ENCODE results near the gene ZBTB7C.

Gene ZBTB7C

DNA sequence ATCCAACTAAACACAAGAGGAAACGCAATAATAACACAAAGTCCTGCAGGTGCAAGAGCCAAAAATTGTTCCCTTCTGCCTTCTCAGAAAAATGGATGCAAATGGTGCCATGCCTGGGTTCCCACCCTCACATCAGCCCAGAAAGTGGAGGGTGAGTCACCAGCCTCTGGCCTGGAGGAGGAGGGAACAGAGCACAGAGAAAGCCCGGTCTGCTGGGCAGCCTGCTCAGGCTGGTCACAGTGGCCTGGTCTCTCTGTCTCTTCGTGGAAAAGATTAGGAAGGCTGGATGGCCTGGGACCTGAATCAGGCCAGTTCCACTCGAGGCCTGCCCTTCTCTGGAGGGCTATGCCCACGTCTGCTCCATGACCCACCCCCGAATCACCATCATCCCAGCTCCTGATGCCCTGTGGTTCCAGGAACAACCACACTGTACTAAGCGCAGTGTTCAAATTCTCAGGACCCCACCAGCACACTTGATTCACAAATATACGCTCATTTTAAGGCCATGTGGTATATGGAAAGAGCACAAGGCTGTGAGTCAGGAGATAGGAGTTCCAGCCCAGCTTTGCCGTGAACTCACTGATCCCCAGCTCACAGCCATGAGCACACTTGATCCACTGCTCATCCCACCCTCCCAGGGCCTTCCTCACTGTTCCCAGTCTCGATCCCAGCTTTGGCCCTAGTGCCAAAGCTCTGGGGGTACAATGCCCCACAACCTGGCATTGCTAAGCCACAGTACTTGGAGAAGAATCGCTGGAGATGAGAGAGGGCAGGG is 82.1 kb downstream of the ZBTB7C start:
- DNase-seq (ENCODE audit: low read depth in 2 of 2): no peak

DNA sequence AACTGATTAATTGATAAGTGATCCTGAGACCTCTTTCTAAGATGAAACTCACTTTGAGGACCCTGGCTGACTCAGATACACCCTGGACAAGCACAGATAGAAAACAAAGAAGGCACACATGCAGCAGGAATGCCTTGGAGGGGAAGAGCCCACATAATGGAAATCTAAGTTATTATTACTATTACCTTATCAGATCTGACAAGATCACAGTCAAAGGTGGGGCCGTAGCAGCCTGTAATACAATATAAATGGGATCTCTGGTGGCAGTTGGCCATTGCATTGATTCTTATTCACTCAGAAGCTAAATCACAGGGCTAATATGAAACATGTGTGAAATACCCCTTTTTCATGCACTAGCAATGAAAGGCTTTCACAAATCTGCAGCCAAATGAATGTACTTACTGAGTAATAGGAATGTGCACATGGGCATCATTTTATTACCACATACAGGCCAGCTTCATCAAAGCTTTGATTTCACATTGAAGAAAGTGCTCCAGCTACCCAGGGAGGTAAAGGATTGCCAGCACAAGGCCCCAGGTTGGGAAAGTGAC is 84.0 kb downstream of the ZBTB7C start:
- DNase-seq (ENCODE audit: low read depth in 2 of 2): no peak

DNA sequence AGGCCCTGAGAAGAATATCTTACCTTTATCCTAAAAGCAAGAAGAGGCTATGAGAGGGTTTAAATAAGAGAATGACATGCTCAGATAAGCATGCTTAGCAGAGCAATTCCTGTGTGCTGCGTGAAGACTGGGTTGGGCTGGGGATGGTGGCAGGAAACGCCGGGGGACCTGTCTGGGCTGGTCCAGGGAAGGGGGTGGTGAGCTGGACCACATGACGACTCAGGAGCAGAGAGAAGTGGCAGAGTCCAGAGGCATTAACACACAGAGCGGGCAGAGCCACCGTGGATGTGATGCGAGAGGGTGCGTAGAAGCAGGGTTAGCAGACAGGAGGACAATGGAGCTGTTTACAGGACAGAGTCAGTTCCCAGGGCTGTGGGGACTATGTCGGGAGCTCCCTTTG is 84.5 kb downstream of the ZBTB7C start:
- DNase-seq (ENCODE audit: low read depth in 2 of 2): no peak

GRCh38 chr18:48323151-48323550 is 86.0 kb downstream of the ZBTB7C start:
- no peak for DNase-seq (ENCODE audit: low read depth in 2 of 2)

- no peak for DNase-seq (ENCODE audit: low read depth in 2 of 2)
Measured at GRCh38 chr18:48321536-48321935, 87.6 kb downstream of the ZBTB7C start.

GRCh38 chr18:48321121-48321520 is 88.1 kb downstream of the ZBTB7C start:
- DNase-seq (ENCODE audit: low read depth in 2 of 2): no peak

DNA sequence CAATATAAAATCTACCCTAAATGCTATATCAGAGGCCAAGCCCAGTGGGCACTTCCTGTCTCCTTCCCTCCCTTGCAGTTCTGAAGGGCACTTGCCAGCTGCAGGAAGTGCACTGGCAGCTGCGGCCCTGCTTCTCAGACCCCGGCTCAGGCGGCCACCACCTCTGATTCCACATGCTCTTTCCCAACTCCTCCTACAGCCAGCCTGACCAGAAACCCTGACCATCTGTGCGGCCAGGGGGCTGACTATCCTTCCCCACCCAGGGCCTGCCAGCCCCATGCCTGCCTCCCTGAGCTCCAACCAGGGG is 88.6 kb downstream of the ZBTB7C start:
- no peak for DNase-seq (ENCODE audit: low read depth in 2 of 2)

GRCh38 chr18:48319801-48320638 is 89.2 kb downstream of the ZBTB7C start:
- DNase-seq (ENCODE audit: low read depth in 2 of 2): no peak

DNA sequence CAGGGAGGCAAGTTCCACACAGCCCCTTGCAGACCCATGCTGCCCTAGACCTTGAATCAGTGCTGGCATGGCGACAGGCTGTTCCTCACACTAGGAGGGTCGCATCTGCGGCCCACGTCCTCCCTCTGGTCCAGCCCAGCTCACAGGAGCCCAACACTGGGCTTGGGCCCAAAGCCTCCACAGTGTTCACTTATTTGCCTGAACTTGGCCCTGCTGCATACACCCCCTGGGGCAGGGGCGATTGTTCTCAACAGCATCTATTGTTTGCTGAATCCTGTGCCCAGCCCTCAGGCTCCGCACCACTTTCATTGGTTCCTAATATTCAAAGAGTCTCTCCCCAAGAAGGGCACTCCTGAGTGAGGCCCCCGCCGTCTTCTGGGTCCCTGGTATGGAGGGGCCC is 90.7 kb downstream of the ZBTB7C start:
- DNase-seq (ENCODE audit: low read depth in 2 of 2): no peak

- no peak for DNase-seq (ENCODE audit: low read depth in 2 of 2)
Measured at GRCh38 chr18:48317781-48318381, 91.3 kb downstream of the ZBTB7C start.

DNA sequence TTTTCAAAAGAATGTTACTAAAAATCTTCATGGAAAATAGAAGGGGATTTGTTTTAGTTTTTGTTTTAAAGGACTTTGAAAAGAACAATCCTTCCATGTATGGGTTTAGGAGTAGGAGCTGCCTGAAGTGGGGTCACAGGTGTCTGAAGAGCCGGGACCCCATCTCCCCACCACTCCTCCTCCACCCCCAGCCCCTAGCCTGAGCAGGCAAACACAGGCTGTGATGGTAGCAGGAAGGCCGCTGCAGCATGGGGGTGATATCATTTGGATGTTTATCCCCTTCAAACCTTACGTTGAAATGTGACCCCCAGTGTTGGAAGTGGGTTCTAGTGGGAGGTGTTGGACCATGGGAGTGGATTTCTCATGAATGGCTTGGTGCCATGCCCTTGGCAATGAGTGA is 93.0 kb downstream of the ZBTB7C start:
- no peak for DNase-seq (ENCODE audit: low read depth in 2 of 2)

DNA sequence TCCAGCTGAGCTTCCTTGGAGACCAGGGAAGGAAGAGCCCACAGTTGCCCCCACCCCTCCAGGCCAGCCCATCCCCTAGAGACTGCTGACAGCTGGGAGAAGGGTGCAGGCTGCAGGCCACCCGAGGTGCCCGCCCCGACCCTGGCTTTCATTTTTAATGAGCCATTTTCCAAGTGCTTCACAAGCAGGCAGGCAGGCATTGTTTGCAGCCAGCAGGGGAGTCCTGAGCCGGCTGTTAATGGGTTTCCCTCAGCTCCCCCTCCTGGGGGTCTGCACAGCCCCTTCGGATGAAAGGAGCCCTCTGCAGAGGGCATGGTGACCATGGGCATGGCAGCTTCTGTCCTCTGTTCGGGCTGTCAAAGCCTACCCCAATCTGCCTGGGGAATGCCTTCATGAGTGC is 94.5 kb downstream of the ZBTB7C start:
- DNase-seq (ENCODE audit: low read depth in 2 of 2): no peak

DNA sequence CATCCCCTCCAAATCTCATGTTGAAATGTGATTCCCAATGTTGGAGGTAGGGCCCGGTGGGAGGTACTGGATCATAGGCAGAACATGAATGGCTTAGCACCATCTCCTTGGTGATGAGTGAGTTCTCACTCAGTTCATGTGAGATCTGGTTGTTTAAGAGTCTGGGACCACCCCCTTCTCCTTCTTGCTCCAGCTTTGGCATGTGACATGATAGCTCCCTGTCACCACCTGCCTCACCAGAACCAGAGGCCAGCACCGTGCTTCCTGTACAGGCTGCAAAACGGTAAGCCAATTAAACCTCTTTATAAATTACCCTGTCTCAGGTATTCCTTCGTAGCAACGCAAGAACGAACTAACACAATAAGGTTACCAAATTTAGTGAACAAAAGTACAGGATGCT is 95.4 kb downstream of the ZBTB7C start:
- DNase-seq (ENCODE audit: low read depth in 2 of 2): no peak

- DNase-seq (ENCODE audit: low read depth in 2 of 2): no peak
Measured at GRCh38 chr18:48312066-48312465, 97.1 kb downstream of the ZBTB7C start.

DNA sequence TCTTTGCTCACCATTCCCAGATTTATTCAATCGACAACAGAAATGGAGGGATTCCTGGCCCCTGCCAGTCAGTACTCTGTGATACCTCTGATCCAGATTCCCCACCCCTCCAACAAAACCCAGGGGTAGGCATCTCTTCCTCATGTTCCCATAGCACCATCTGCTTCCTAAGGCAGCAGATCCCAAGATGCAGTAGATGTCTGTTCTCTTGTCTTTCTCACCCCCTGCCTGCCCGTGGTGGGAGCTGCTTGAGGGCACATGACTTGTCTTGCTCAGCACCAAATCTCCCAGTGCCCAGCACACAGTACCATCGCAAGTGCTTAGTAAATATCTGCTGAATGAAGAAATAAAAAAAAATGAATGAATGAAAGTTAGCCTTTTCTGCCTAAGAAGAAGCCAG is 98.2 kb downstream of the ZBTB7C start:
- DNase-seq (ENCODE audit: low read depth in 2 of 2): no peak

GRCh38 chr18:48310353-48310752 is 98.8 kb downstream of the ZBTB7C start:
- DNase-seq (ENCODE audit: low read depth in 2 of 2): no peak

- DNase-seq (ENCODE audit: low read depth in 2 of 2): no peak
Measured at GRCh38 chr18:48308755-48309575, 100.2 kb downstream of the ZBTB7C start.

DNA sequence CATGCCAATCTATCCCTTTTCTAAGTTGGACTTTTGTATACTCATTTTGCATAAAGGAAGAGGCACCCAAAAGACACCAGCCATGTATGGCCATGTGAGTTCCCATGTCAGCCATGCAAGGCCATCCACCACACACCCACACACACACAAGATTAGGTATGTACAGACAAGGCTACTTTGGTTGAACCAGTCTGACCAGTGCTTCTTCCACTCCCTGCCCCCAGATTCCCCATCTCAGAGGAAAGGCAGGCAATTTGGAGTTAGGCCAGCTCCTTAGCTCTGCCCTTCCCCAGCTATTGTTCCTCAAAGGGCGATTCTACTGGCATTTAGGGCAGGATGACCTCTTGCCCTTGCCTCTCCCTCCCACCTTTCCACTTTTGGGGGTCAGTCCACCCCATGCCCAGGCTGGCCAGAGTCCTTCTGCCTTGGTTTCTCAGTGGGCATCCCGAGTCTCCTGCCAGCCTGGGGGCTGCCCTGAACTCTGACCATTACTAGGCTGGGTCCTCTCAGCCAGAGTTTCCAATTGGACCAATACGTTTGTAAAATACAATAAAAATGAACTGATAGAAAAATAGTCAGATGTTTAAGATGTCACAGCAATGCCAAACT is 101.1 kb downstream of the ZBTB7C start:
- no peak for DNase-seq (ENCODE audit: low read depth in 2 of 2)

DNA sequence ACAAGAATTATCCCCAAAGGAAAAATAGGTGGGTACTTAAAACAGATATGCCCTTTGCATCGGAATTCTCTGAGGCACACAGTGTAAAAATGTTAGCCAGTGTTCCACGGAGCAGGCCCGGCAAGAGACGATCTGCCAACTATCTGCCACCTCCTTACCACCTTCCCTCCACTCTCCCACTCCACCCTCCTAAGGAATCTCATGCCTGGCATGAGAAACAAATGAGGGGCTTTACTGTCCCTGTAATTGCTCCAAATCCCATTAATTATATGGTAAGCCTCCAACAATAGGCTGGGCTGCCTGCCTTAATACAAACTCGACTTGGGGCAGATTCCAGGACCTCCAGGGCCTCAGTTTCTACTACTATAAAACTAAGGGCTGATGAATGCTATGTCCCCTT is 102.3 kb downstream of the ZBTB7C start:
- no peak for DNase-seq (ENCODE audit: low read depth in 2 of 2)

DNA sequence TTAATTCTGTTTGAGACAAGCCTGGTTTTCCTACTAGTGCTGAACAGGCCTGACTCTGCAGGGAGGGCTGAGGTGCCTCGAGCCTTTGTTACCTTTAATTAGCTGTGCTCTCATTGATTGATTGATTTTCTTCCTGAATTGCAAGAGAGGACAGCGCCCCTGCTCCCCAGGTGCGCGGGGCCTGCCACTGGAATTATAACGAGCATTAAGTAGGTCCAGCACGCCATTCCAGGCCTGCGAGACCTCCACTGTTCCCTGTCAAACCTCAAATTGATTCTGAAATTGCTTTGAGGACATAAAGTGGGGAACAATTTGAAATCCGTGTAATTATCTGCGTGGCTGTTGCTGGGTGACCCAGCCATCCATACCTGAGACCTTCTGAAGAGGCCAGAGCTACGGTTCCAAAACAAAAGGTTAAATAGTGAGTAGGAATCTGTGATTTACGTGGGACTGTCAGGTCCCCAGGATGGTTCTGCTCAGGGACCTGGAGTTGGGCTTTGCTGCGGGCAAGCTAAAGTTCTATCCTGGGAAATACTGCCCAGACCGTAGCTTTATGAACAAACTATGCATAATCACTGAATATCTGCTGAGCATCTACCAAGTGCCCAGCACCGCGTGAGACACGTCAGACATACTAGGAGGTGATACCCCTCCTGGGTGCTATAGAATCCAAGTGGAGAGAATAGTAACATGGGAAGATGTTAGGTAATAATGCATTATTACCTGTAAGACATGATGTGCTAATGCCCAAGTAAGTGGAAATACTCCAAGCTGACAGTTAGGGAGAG is 104.1 kb downstream of the ZBTB7C start:
- no peak for DNase-seq (ENCODE audit: low read depth in 2 of 2)

DNA sequence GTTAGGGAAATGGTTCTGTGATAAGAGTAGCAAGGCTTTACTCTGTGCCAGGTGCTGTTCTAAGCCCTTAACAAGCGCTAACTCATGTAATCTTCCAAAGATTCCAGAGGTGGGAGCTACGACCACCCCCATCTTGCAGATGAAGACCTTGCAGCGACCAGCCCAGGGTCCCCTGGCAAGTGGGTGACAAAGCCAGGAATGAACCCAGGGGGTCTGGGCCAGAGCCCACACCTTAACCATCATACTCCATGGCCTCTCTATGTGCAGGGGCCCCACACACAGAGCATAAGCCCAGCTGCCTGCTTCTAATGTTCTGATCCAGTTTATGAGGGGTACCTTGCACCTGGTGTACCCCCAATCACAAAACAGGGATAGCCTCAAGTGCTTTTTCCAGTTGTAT is 105.3 kb downstream of the ZBTB7C start:
- DNase-seq (ENCODE audit: low read depth in 2 of 2): no peak

All from stimulated activated CD4-positive, alpha-beta T cell treated with anti-CD3 and anti-CD28 coated beads, Interleukin-1b, Interleukin-23, amount 100 ng/mL, for 1 hour (primary cell).